NCI-H69 (cell line): Measurements from ENCODE around the gene INO80.
A peak's percentile ranks its signal among the peaks of the same experiment; 100 is the strongest.

Source experiments
- DNase-seq: peaks from one replicate; lab custom pipeline; 2025; lab: John Stamatoyannopoulos, UW

Gene INO80

GRCh38 chr15:40999190-40999589 lies 116.9 kb downstream of the INO80 start:
- no peak for DNase-seq

GRCh38 chr15:40995656-40996055 lies 120.4 kb downstream of the INO80 start:
- DNase-seq = no peak

DNA sequence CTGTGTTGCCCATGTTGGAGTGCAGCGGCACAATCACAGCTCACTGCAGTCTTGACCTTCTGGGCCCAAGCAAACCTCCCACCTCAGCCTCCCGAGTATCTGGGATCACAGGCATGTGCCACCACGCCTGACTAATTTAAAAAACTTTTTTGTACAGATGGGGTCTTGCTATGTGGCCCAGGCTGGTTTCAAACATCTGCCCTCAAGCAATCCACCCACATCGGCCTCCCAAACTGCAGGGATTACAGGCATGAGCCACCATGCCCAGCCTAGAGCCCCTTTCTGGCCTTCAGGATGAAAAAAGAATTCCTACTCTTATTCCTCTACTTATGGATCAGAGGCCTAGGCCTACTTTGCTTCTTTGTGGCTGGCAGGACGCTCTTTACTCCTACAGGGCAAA lies 123.3 kb downstream of the INO80 start:
- no peak for DNase-seq

GRCh38 chr15:40992241-40992741 lies 123.8 kb downstream of the INO80 start:
- DNase-seq = no peak

DNA sequence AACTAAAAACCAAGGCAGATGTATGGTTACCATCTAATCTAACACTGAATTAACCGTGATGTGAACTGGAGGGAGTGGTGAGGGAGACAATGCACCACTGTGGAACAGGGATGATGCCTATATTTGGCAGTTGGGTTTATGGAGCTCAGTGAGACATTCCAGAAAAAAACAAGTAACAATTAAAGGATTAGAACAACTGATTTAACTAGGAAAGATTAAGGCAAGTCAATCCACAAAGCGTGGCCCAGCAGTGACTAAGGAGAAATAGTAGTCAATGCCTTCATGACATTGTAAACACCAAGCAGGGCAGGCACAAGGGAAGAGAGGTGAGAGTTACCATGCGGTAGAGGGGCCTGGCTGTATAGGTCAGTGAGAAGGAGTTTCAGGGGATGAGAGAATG lies 124.7 kb downstream of the INO80 start:
- DNase-seq = no peak

DNA sequence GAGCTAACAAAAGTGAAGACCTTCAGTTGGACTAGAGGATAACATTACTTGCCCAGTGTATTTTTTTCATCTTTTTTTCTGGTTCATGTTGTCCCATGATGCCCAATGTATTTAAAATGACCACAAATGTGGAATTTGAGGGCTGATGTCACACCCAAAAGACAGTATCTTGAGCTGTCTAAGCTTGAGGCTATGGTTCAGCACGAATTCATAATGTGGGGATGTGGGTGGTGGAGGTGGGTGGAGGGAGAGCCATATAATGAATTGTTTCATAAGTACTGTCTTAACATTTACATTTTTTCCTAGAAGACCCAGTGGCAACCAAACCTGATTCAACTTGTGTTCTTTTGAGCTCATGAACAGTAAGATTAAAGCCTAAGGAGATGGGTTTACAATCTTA lies 125.3 kb downstream of the INO80 start:
- DNase-seq = no peak

DNA sequence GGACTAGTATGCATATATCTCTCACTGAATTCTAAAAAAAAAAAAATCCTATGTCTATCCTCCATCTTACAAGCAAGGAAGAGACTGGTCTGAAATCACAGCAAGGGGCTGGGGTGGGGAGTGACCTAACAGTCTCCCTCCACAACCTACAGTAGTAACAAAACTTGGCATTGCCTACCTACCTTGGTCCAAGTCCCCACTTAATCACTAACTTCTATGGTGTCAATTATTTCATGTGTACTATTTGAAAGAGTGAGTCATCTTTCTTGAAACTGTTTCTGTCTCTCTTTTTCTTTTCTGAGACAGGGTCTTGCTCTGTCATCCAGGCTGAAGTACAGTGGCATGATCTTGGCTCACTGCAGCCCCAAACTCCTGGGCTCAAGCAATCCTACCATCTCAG lies 126.0 kb downstream of the INO80 start:
- DNase-seq = no peak

GRCh38 chr15:40988156-40988555 lies 127.9 kb downstream of the INO80 start:
- DNase-seq = no peak

- DNase-seq = no peak
Measured at GRCh38 chr15:40986820-40987219, 129.3 kb downstream of the INO80 start.

DNA sequence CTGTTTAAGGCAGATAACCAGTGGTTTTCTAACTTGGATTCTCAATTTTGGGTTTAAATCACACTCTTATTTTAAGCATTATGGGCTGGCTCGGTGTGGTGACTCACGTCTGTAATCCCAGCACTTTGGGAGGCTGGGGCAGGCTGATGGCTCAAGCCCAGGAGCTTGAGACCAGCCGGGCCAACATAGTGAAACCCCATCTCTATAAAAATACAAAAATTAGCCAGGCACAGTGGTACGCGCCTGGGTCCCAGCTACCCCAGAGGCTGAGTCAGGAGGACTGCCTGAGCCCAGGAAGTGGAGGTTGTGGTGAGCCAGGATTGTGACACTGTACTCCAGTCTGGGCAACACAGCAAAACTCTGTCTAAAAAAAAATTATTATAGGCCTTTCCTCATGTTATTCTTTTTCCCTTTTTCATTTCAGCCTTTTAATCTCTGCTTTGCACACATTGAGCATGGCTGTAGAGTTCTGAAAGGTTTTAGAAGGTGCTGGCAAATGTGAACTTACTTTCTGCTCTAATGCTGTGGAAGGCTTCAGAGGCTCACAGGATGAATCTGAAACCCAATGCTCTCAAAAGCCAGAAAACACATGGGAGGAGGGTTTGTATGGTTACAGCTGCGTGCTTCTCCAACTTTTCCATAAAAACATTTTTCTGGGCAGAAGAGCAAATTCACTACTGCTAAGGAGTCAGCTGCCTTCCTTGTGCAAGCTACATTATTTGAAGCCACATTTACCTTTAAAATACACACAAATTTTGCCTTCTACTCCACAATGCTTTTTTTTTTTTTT lies 130.3 kb downstream of the INO80 start:
- no peak for DNase-seq

DNA sequence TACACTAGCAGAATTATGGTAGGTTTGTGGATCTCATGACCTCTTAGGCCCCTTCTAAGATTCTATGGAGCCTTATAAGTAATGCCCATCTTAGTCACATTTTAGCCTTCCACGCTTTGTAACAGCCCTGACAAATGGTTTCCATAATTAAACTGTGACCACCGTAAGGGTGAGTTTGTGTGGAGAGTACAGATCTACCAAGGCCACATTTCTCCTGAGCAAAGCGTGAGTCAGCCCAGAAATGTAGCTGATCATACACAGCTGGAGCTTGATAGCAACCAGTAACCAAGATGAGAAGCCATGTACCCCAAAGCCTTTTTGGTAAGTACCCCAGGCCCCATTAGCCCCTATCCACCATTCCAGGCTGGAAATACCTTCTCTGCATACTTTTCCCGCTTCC lies 131.1 kb downstream of the INO80 start:
- no peak for DNase-seq

DNA sequence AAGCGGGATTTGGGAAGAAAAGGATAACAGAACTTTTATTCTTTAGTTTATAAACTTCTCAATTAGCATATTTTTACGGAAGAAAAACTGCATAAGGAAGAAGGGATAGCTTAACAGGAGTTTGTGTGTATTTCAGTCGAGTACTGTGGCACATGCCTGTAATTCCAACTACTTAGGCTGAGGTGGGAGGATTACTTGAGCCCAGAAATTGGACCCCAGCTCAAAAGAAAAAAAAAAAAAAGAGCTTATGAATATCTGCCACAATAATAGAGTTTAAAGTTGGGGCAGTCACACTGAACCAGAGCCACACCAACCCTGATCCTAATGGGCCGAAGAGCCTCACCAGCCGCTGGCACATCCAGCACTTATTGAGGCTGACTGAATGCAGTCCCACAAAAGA lies 131.7 kb downstream of the INO80 start:
- DNase-seq = no peak

GRCh38 chr15:40982855-40983254 lies 133.2 kb downstream of the INO80 start:
- DNase-seq = no peak

DNA sequence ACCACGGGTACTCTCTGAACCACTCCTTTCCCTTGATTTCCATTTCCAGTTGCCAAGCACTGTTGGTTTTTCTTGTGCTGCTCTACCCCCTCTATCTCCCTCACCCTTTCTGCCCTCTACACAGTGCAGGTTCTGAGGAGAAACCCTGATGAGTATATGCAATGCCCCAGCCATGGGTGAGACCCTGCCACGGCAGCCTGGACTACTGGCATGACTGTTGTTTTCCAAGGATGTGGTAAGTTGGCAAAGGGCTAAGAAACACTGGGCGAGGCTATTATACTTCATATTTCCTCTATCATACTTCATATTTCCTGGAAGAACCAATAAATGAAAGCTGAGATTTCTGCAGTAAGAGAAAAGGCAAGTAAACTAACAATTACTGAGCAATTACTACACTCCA lies 134.9 kb downstream of the INO80 start:
- DNase-seq = no peak

GRCh38 chr15:40978562-40978961 lies 137.5 kb downstream of the INO80 start:
- DNase-seq = no peak

DNA sequence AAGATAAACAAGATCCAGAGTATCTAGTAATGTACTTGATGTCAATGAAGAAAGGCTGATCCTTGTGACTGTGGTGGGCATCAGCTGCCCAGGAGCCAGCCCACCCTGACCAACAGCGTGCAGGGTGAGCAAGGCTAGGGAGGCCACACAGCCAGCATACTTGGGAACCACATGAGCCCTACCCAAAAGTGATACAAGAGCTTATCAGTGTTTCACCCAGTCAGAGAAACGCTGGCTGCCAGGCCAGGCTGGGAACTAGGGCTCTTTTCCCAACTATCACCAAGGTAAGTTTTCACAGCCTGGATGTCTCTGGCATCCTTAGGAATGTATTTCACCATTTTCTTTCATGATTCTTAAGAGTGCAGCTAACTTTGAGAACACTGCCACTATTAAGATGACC lies 137.9 kb downstream of the INO80 start:
- no peak for DNase-seq

GRCh38 chr15:40976819-40977218 lies 139.3 kb downstream of the INO80 start:
- no peak for DNase-seq

- no peak for DNase-seq
Measured at GRCh38 chr15:40974879-40975278, 141.2 kb downstream of the INO80 start.

DNA sequence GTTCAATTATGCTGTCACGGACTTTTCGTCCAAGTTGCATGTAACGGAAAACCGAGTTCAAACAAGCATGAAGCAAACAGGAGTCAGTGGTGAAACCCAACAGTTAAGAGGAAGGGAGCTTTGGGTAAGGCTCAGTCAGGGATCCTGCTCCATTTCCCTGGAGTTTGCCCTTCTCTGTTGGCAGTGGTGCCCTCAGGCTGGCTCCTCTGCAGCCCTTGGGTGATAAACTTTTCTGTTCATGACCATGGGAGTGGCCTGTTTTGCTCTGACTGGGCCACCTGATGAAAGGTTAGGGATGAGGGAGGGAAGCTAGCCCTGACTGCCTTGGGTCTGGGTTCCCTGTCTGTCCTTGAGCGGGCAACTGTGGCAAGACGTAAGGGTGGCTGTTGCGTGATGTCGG lies 146.7 kb downstream of the INO80 start:
- DNase-seq = no peak

GRCh38 chr15:40968290-40969085 lies 147.6 kb downstream of the INO80 start:
- DNase-seq = peak; percentile 54

- DNase-seq = no peak
Measured at GRCh38 chr15:40964634-40965033, 151.4 kb downstream of the INO80 start.

GRCh38 chr15:40964006-40964405 lies 152.1 kb downstream of the INO80 start:
- DNase-seq = no peak

- no peak for DNase-seq
Measured at GRCh38 chr15:40963201-40963600, 152.9 kb downstream of the INO80 start.
